ENCODE results near the gene RHOH.
A peak's percentile ranks its signal among the peaks of the same experiment; 100 is the strongest.

RHOH gene

DNA sequence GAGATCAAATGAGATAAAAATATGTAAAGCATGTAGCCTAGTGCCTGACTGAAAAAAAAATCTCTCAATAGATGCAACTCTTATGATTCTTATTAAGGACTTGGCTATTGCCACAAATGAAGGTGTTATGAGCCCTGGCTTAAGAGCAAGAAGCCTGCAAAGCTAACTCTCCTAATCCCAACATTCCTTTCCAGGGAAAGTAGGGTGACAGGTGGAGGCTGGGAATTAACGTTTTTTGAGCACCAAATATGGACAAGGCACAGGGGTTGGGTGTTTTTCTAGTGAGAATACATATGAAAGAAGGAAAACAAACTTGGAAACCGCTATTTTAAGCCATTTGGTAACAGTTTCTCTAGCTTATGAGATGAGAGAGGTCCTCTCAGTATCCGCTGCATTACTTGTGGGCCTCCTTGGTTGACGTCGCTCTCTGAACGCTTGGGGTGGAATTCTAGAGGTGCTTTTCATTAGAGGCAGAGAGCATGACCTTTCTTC, 2.4 kb downstream of the RHOH start:
- no peak overlapping the region for H3K4ac ChIP-seq (ENCODE audit: low read depth, low read length)
- H4K91ac ChIP-seq (ENCODE audit: low read depth, low read length): no peak overlapping the region
- H3K79me1 ChIP-seq (ENCODE audit: low read length): peaks cover 3% of the 10 kb centered on the region
- no peak for DNase-seq
- no peaks in the 10 kb centered on the region for H3K27me3 ChIP-seq (ENCODE audit: insufficient read depth, low read length)
- no peaks in the 10 kb centered on the region for H3K79me2 ChIP-seq (ENCODE audit: control insufficient read depth, insufficient read depth, low read length, poor library complexity)
- H3K9me3 ChIP-seq (ENCODE audit: insufficient read depth, low read depth, low read length): no peaks in the 10 kb centered on the region
- peaks cover 6 to 11% of the 10 kb centered on the region in 2 experiments for H3K4me1 ChIP-seq (ENCODE audit: control insufficient read depth in 1 of 2, insufficient read depth in 2 of 2, low read length in 2 of 2)
- no peak overlapping the region for H3K9ac ChIP-seq (ENCODE audit: low read length)
- H3K4me3 ChIP-seq (ENCODE audit: low read depth, low read length): no peak overlapping the region
- no peak overlapping the region for H4K12ac ChIP-seq (ENCODE audit: low read depth, low read length)
- no peak overlapping the region for H3K4me2 ChIP-seq (ENCODE audit: low read length)
- no peak overlapping the region for H3K14ac ChIP-seq (ENCODE audit: low read length)
- H2AFZ ChIP-seq (ENCODE audit: insufficient read depth, low read length, poor library complexity): no peak overlapping the region
- H3K27ac ChIP-seq (ENCODE audit: low read depth, low read length): no peak overlapping the region
- H2BK120ac ChIP-seq (ENCODE audit: insufficient read depth, low read length, poor library complexity): no peak overlapping the region
- H3K18ac ChIP-seq (ENCODE audit: low read length): no peak overlapping the region
- no peak overlapping the region for H3K23ac ChIP-seq (ENCODE audit: low read length)
- no peak overlapping the region for H2BK5ac ChIP-seq (ENCODE audit: low read depth, low read length, poor library complexity)
- no peak overlapping the region for H4K8ac ChIP-seq (ENCODE audit: low read depth, low read length)
- no peaks in the 10 kb centered on the region for H3K36me3 ChIP-seq (ENCODE audit: control insufficient read depth in 1 of 2, insufficient read depth in 2 of 2, low read length in 2 of 2)
- H2BK12ac ChIP-seq (ENCODE audit: low read length): no peak overlapping the region
- no CpG with 5 or more reads among the region's 6 CpGs for WGBS (ENCODE audit: extremely low coverage, insufficient coverage, insufficient read length)
- no peak overlapping the region for H2AK5ac ChIP-seq (ENCODE audit: low read length)

DNA sequence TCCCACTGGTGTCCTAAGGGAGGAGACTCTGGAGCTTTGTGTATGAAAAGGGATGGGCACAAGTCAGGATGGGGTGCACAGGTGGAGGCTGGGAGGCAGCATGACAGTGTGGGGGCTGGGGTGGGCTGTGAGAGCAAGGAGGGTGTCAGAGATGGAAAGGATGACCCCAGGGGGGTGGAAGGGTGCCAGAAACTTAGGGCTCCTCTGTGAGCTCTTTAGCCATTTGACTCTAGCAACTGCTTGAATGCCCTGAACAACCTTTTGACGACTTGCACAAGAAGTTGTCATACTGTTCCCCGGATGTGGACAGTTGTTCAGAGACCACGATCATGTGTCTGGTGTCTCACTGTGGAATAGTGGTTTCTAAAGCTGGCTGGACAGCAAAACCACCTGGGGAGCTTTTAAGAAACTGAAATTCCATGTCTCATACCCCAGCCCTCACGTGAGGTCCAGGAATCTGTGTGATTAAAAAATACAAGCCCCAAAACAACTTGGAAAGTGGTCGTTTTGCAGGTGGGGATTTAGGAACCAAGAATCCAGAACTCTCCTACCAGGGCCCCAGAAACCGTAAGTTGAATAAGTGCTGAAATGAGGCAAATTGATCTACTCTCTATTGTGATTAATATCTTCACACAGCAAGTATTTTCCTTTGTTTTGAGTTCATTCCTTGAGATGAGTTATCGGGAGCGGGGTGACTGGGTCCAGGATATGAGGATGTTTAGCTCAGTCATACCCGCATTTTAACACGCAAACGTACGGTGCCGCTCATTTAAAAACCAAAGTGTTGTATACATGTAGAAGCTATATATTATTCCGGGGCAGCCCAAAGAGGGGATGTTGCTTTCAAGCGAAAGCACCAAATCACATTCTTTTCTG, 3.4 kb downstream of the RHOH start:
- Histone ChIP-seq H4K8ac (ENCODE audit: low read depth, low read length) (no peak overlapping the region), H3K14ac (ENCODE audit: low read length) (no peak overlapping the region), H3K9me3 (ENCODE audit: insufficient read depth, low read depth, low read length) (no peaks in the 10 kb centered on the region), H2BK12ac (ENCODE audit: low read length) (no peak overlapping the region), H3K9ac (ENCODE audit: low read length) (no peak overlapping the region), H3K79me1 (ENCODE audit: low read length) (no peaks in the 10 kb centered on the region), H2BK5ac (ENCODE audit: low read depth, low read length, poor library complexity) (no peak overlapping the region), H2AFZ (ENCODE audit: insufficient read depth, low read length, poor library complexity) (no peak overlapping the region), H3K4me1 (ENCODE audit: control insufficient read depth in 1 of 2, insufficient read depth in 2 of 2, low read length in 2 of 2) (peaks cover 3 to 6% of the 10 kb centered on the region in 2 experiments), H3K79me2 (ENCODE audit: control insufficient read depth, insufficient read depth, low read length, poor library complexity) (no peaks in the 10 kb centered on the region), H3K27me3 (ENCODE audit: insufficient read depth, low read length) (no peaks in the 10 kb centered on the region), H3K4me2 (ENCODE audit: low read length) (no peak overlapping the region), H3K18ac (ENCODE audit: low read length) (no peak overlapping the region), H2AK5ac (ENCODE audit: low read length) (no peak overlapping the region), H3K4ac (ENCODE audit: low read depth, low read length) (peak overlapping the region; percentile 35), H2BK120ac (ENCODE audit: insufficient read depth, low read length, poor library complexity) (no peak overlapping the region), H3K36me3 (ENCODE audit: control insufficient read depth in 1 of 2, insufficient read depth in 2 of 2, low read length in 2 of 2) (no peaks in the 10 kb centered on the region), H4K12ac (ENCODE audit: low read depth, low read length) (no peak overlapping the region), H4K91ac (ENCODE audit: low read depth, low read length) (no peak overlapping the region), H3K23ac (ENCODE audit: low read length) (no peak overlapping the region), H3K27ac (ENCODE audit: low read depth, low read length) (no peak overlapping the region), H3K4me3 (ENCODE audit: low read depth, low read length) (no peak overlapping the region)
- no CpG with 5 or more reads among the region's 15 CpGs for WGBS (ENCODE audit: extremely low coverage, insufficient coverage, insufficient read length)
- DNase-seq: peak; percentile 37 to 65

DNA sequence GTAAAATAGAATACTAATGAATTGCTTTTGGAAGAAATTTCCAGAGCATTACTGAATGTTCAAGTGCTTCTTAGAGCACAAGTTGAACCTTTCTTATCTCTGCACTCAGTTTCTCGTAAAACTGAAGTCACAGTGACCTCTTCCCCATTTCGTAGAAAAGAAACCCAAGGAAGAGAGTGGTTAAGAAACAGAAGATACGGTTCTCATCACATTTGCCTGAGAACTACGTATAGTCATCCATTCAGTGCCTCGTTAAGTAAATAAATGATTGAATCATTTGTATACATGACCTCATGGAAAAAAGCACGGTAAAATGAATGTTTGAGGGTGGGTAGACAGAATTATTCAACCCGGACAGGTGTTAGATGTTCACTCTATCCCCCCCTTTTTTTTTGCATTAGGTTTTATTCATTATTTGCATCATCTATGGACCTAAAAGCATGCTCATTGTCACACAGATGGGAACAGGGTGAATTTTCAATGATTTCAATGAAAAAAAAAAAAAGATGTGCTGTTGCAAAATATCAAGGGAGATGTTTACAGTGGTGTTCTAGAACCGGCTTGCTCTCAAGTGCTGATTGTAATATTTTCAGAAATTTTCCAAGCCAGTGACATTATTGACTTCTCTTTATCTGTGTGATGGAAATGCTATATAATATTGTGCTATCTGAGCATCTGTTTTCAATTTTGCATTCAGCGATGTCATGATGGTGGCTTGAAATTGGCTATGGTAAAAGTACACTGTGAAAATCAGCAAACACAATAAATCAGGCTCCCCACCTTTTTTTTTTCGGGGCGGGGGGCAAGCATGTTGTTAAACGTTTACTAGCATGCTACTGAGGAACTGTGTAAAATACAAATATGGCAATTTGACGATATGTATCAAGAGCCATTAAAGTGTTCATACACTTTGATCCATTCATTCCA, 4.3 kb downstream of the RHOH start:
- Histone ChIP-seq H3K14ac (ENCODE audit: low read length) (no peak overlapping the region), H3K36me3 (ENCODE audit: control insufficient read depth in 1 of 2, insufficient read depth in 2 of 2, low read length in 2 of 2) (no peaks in the 10 kb centered on the region), H4K91ac (ENCODE audit: low read depth, low read length) (no peak overlapping the region), H3K27me3 (ENCODE audit: insufficient read depth, low read length) (no peaks in the 10 kb centered on the region), H3K23ac (ENCODE audit: low read length) (no peak overlapping the region), H3K4me2 (ENCODE audit: low read length) (no peak overlapping the region), H4K8ac (ENCODE audit: low read depth, low read length) (no peak overlapping the region), H3K4me1 (ENCODE audit: control insufficient read depth in 1 of 2, insufficient read depth in 2 of 2, low read length in 2 of 2) (peaks cover 3 to 6% of the 10 kb centered on the region in 2 experiments), H3K18ac (ENCODE audit: low read length) (no peak overlapping the region), H2BK12ac (ENCODE audit: low read length) (no peak overlapping the region), H2AFZ (ENCODE audit: insufficient read depth, low read length, poor library complexity) (no peak overlapping the region), H2BK5ac (ENCODE audit: low read depth, low read length, poor library complexity) (no peak overlapping the region), H4K12ac (ENCODE audit: low read depth, low read length) (no peak overlapping the region), H3K4me3 (ENCODE audit: low read depth, low read length) (no peak overlapping the region), H3K9ac (ENCODE audit: low read length) (no peak overlapping the region), H2BK120ac (ENCODE audit: insufficient read depth, low read length, poor library complexity) (no peak overlapping the region), H3K79me1 (ENCODE audit: low read length) (no peaks in the 10 kb centered on the region), H3K27ac (ENCODE audit: low read depth, low read length) (no peak overlapping the region), H3K9me3 (ENCODE audit: insufficient read depth, low read depth, low read length) (no peaks in the 10 kb centered on the region), H3K79me2 (ENCODE audit: control insufficient read depth, insufficient read depth, low read length, poor library complexity) (no peaks in the 10 kb centered on the region), H3K4ac (ENCODE audit: low read depth, low read length) (no peak overlapping the region), H2AK5ac (ENCODE audit: low read length) (no peak overlapping the region)
- no CpG with 5 or more reads among the region's 13 CpGs for WGBS (ENCODE audit: extremely low coverage, insufficient coverage, insufficient read length)
- peak in 1 of 2 donors; percentile 26 for DNase-seq

DNA sequence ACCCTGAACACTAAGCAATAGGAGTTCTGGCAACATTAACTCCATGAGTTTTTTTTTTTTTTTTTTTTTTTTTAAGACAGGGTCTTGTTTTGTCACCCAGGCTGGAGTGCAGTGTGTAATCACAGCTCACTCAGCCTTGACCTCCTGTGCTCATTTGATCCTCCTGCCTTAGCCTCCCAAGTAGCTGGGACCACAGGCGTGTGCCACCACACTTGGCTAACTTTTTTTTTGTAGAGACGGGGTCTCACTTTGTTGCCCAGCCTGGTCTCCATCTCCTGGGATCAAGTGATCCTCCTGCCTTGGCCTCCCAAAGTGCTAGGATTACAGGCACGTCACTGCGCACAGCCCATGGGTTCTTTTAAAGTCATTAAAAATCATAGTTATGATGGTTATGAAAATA, 5.1 kb downstream of the RHOH start:
- H2AK5ac ChIP-seq (ENCODE audit: low read length): no peak overlapping the region
- H3K79me1 ChIP-seq (ENCODE audit: low read length): no peaks in the 10 kb centered on the region
- H3K18ac ChIP-seq (ENCODE audit: low read length): no peak overlapping the region
- no peaks in the 10 kb centered on the region for H3K27me3 ChIP-seq (ENCODE audit: insufficient read depth, low read length)
- H2BK12ac ChIP-seq (ENCODE audit: low read length): no peak overlapping the region
- no peak overlapping the region for H2BK5ac ChIP-seq (ENCODE audit: low read depth, low read length, poor library complexity)
- no peak for DNase-seq
- no peak overlapping the region for H2AFZ ChIP-seq (ENCODE audit: insufficient read depth, low read length, poor library complexity)
- H3K4me2 ChIP-seq (ENCODE audit: low read length): no peak overlapping the region
- no peak overlapping the region for H3K27ac ChIP-seq (ENCODE audit: low read depth, low read length)
- no peak overlapping the region for H4K91ac ChIP-seq (ENCODE audit: low read depth, low read length)
- no peak overlapping the region for H2BK120ac ChIP-seq (ENCODE audit: insufficient read depth, low read length, poor library complexity)
- H4K8ac ChIP-seq (ENCODE audit: low read depth, low read length): no peak overlapping the region
- no peak overlapping the region for H3K14ac ChIP-seq (ENCODE audit: low read length)
- no peak overlapping the region for H4K12ac ChIP-seq (ENCODE audit: low read depth, low read length)
- H3K79me2 ChIP-seq (ENCODE audit: control insufficient read depth, insufficient read depth, low read length, poor library complexity): no peaks in the 10 kb centered on the region
- H3K9ac ChIP-seq (ENCODE audit: low read length): no peak overlapping the region
- no CpG with 5 or more reads among the region's 4 CpGs for WGBS (ENCODE audit: extremely low coverage, insufficient coverage, insufficient read length)
- H3K23ac ChIP-seq (ENCODE audit: low read length): no peak overlapping the region
- no peaks in the 10 kb centered on the region for H3K36me3 ChIP-seq (ENCODE audit: control insufficient read depth in 1 of 2, insufficient read depth in 2 of 2, low read length in 2 of 2)
- no peaks in the 10 kb centered on the region for H3K9me3 ChIP-seq (ENCODE audit: insufficient read depth, low read depth, low read length)
- H3K4me1 ChIP-seq (ENCODE audit: control insufficient read depth in 1 of 2, insufficient read depth in 2 of 2, low read length in 2 of 2): peaks cover 3 to 6% of the 10 kb centered on the region in 2 experiments
- H3K4ac ChIP-seq (ENCODE audit: low read depth, low read length): no peak overlapping the region
- no peak overlapping the region for H3K4me3 ChIP-seq (ENCODE audit: low read depth, low read length)

Measured in trophoblast cell (in vitro differentiated cells and primary cell).